ENCODE results near the gene LAMA5.

- TF ChIP-seq, protein P1, sequence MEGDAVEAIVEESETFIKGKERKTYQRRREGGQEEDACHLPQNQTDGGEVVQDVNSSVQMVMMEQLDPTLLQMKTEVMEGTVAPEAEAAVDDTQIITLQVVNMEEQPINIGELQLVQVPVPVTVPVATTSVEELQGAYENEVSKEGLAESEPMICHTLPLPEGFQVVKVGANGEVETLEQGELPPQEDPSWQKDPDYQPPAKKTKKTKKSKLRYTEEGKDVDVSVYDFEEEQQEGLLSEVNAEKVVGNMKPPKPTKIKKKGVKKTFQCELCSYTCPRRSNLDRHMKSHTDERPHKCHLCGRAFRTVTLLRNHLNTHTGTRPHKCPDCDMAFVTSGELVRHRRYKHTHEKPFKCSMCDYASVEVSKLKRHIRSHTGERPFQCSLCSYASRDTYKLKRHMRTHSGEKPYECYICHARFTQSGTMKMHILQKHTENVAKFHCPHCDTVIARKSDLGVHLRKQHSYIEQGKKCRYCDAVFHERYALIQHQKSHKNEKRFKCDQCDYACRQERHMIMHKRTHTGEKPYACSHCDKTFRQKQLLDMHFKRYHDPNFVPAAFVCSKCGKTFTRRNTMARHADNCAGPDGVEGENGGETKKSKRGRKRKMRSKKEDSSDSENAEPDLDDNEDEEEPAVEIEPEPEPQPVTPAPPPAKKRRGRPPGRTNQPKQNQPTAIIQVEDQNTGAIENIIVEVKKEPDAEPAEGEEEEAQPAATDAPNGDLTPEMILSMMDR (IDR thresholded peaks at IDR 0.05), result no peak
- TF ChIP-seq POLR2A (IDR thresholded peaks at IDR 0.05), result no peak
Measured at GRCh38 chr20:62378215-62378614, 11.1 kb upstream of the LAMA5 start.
